HepG2 (cell line): Measurements from ENCODE around the gene ZBED6. TPM values are rescaled to one million over a fixed set of nuclear protein-coding genes. Genes with fewer than 3 reads are reported as not detected.

Source experiments
- ATF1 ChIP-seq: IDR thresholded peaks from 2 replicates; pipeline ENCODE4 v1.6.1; 2016; ENCODE audit warnings: mild to moderate bottlenecking, control low read depth
- CREM ChIP-seq, 2 experiments: sonication (generic) in 1 of 2; formaldehyde crosslinking in 1 of 2; IDR thresholded peaks; 2 replicates each; pipeline versions ENCODE4 v1.4.0 to v1.6.1; 2016 to 2020; ENCODE audit warnings: antibody characterized with exemption in 1 of 2, mild to moderate bottlenecking in 1 of 2, missing genetic modification reagents in 1 of 2
- FOXP1 ChIP-seq, 2 experiments: fragments of 450-650 bp in 1 of 2; IDR thresholded peaks; 2 replicates each; pipeline ENCODE4 v1.6.1; 2017 to 2018; ENCODE audit warnings: antibody characterized with exemption in 1 of 2
- HMG20A ChIP-seq: IDR thresholded peaks from 2 replicates; pipeline ENCODE4 v1.6.1; 2016; ENCODE audit warnings: borderline replicate concordance
- HNF4G ChIP-seq, 2 experiments: sonication (generic) in 1 of 2; formaldehyde crosslinking in 1 of 2; IDR thresholded peaks; 2 replicates each; pipeline versions ENCODE4 v1.4.0 to v1.6.1; 2011 to 2020; ENCODE audit warnings: borderline replicate concordance in 2 of 2, low read depth in 2 of 2, mild to moderate bottlenecking in 2 of 2, low read length in 1 of 2, missing genetic modification reagents in 1 of 2, moderate library complexity in 1 of 2
- HOXA7 ChIP-seq: sonication (generic); formaldehyde crosslinking; IDR thresholded peaks from 2 replicates; pipeline ENCODE4 v1.8.1; 2022; ENCODE audit warnings: mild to moderate bottlenecking, missing genetic modification reagents, moderate library complexity
- NFE2L2 ChIP-seq: fragments of 150-350 bp; IDR thresholded peaks from 2 replicates; pipeline ENCODE4 v1.6.1; 2014; ENCODE audit warnings: low read length
- NKX3-1 ChIP-seq: sonication (generic); formaldehyde crosslinking; IDR thresholded peaks from 2 replicates; pipeline ENCODE4 v1.5.0; 2020; ENCODE audit warnings: missing genetic modification reagents
- PTBP1 ChIP-seq: fragments of 200-400 bp; formaldehyde crosslinking; IDR thresholded peaks from 2 replicates; pipeline ENCODE4 v1.6.1; 2018; ENCODE audit warnings: low read length, low read depth; ENCODE audit not compliant: poor library complexity, severe bottlenecking
- SCMH1 ChIP-seq: sonication (generic); formaldehyde crosslinking; IDR thresholded peaks from 2 replicates; pipeline ENCODE4 v1.9.0; 2021; ENCODE audit warnings: missing genetic modification reagents, mild to moderate bottlenecking, borderline replicate concordance
- SIX1 ChIP-seq: sonication (generic); formaldehyde crosslinking; IDR thresholded peaks from 2 replicates; pipeline ENCODE4 v1.4.0; 2020; ENCODE audit warnings: missing genetic modification reagents, borderline replicate concordance
- SP1 ChIP-seq, 2 experiments: fragments of 450-650 bp in 1 of 2; sonication (generic) in 1 of 2; formaldehyde crosslinking in 1 of 2; IDR thresholded peaks; 2 replicates each; pipeline versions ENCODE4 v1.4.0 to v1.6.1; 2016 to 2020; ENCODE audit warnings: missing genetic modification reagents in 1 of 2
- TRAFD1 ChIP-seq: sonication (generic); formaldehyde crosslinking; IDR thresholded peaks from 2 replicates; pipeline ENCODE4 v1.5.1; 2020; ENCODE audit warnings: missing genetic modification reagents, mild to moderate bottlenecking, borderline replicate concordance
- ZHX2 ChIP-seq, 2 experiments: sonication (generic) in 1 of 2; formaldehyde crosslinking in 1 of 2; IDR thresholded peaks; 2 replicates each; pipeline versions ENCODE4 v1.6.1 to v1.9.0; 2014 to 2022; ENCODE audit warnings: antibody characterized with exemption in 1 of 2, borderline replicate concordance in 1 of 2, inconsistent platforms in 1 of 2, low read depth in 1 of 2, missing genetic modification reagents in 1 of 2
- ZNF260 ChIP-seq: sonication (generic); formaldehyde crosslinking; IDR thresholded peaks from 2 replicates; pipeline ENCODE4 v1.4.0; 2020; ENCODE audit warnings: missing genetic modification reagents, low read depth, mild to moderate bottlenecking, borderline replicate concordance
- ZNF574 ChIP-seq: sonication (generic); formaldehyde crosslinking; IDR thresholded peaks from 2 replicates; pipeline ENCODE4 v1.4.0; 2020; ENCODE audit warnings: missing genetic modification reagents
- polyA plus RNA-seq, 8 experiments: library from polyadenylated mRNA; depleted of rRNA in 3 of 8; stranded (reverse) in 7 of 8; unstranded in 1 of 8; fragments of >200 nt; fragmentation: Illumina TruSeq in 4 of 8; extraction: Trizol in 4 of 8; gene quantifications; 2 replicates each; pipeline versions ENCODE4 v1.2.1 to v1.2.3, GENCODE V29; 2011 to 2016; ENCODE audit warnings: low read depth in 4 of 8, missing spikeins in 1 of 8, mixed read lengths in 1 of 8; ENCODE audit not compliant: insufficient read depth in 1 of 8
- total RNA-seq, 5 experiments: library from RNA; depleted of rRNA; stranded (reverse); fragments of >200 nt; fragmentation: Illumina TruSeq; extraction: Trizol; gene quantifications; 2 replicates each; pipeline ENCODE4 v1.2.3, GENCODE V29; 2016; ENCODE audit warnings: low read depth in 1 of 5

ZBED6 gene
- total and polyA plus RNA-seq, 2 of the 13 experiments (the other 11 are each of a cell fraction or from before 2014, with no cell fraction given): 9.3 to 12.5 TPM

GRCh38 chr1:203795441-203796235 is at the start of gene ZBED6, which contains the start of gene ZC3H11A (continued):
- TF ChIP-seq ZNF574 (CRISPR knock-in tag) (peak; percentile 96), ZNF260 (CRISPR knock-in tag) (no peak), TRAFD1 (CRISPR knock-in tag) (no peak), ATF1 (CRISPR knock-in tag) (peak; percentile 84), SP1 (IDR thresholded peaks at IDR 0.05) (no peak), SP1 (CRISPR knock-in tag; IDR thresholded peaks at IDR 0.05) (peak; percentile 49; the same call in 1 of the 2 replicates), NKX3-1 (CRISPR knock-in tag) (peak; percentile 84), PTBP1 (no peak), HMG20A (CRISPR knock-in tag) (no peak), HOXA7 (CRISPR knock-in tag) (no peak), SCMH1 (CRISPR knock-in tag) (no peak), HNF4G (IDR thresholded peaks at IDR 0.05; ENCODE audit: borderline replicate concordance, low read depth, low read length) (no peak; the same call in 1 of the 2 replicates), HNF4G (CRISPR knock-in tag; IDR thresholded peaks at IDR 0.05; ENCODE audit: borderline replicate concordance, low read depth) (no peak; the same call in 1 of the 2 replicates), SIX1 (no peak), ZHX2 (IDR thresholded peaks at IDR 0.05; ENCODE audit: low read depth) (peak; percentile 94), ZHX2 (CRISPR knock-in tag; IDR thresholded peaks at IDR 0.05; ENCODE audit: borderline replicate concordance) (peak; percentile 48; the same call in 1 of the 2 replicates), FOXP1 (IDR thresholded peaks at IDR 0.05) (no peak), FOXP1 (CRISPR knock-in tag; IDR thresholded peaks at IDR 0.05) (no peak), NFE2L2 (no peak), CREM (IDR thresholded peaks at IDR 0.05) (peak; percentile 92), CREM (CRISPR knock-in tag; IDR thresholded peaks at IDR 0.05) (no peak)
